H54 (cell line): ENCODE results near the gene MLIP.

Experiments
- DNase-seq: peaks from one replicate; pipeline ENCODE4 v3.0.0; 2011; ENCODE audit warnings: low spot score, mixed read lengths; ENCODE audit not compliant: insufficient read length
- FAIRE-seq: peaks from 3 replicates; lab custom pipeline; 2011; peaks lifted over from hg19 to GRCh38; lab: Jason Lieb, UNC
- POLR2A ChIP-seq: IDR thresholded peaks from 2 replicates; pipeline ENCODE4 v1.6.1; 2011; ENCODE audit warnings: low read depth, mild to moderate bottlenecking, low read length

MLIP gene

DNA sequence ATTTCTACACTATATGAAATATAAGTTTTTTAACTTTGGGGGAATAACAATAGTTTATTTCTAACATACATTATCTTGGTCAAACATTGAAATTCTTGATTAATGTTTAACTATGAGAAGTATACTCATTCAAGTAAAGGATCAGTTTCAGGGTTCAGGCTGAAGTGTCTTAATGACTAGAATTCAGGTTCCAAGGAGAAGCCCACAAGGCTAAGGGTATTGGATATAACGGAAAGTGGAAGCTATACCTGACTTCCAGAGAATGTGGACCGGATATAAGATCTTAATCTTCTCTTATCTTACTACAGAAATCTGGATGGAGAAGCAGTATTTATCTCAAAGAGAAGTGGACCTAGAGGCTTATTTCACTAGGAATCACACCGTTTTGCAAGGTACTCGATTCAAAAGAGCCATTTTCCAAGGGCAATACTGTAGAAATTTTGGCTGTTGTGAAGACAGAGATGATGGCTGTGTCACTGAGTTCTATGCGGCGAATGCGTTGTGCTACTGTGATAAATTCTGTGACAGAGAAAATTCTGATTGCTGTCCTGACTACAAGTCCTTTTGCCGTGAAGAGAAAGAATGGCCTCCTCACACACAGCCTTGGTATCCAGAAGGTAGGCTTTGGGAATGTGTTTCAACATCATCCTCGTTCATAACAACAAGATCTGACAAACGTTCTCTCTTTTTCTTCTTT is 197.2 kb downstream of the MLIP start, which contains the start of gene TINAG:
TINAG (plus strand) TSS at position 153 of the 697 bp plus-strand sequence; CDS start at position 263, 110 bp downstream.
- DNase-seq (no peak), FAIRE-seq (no peak)
- TF ChIP-seq POLR2A: no peak

DNA sequence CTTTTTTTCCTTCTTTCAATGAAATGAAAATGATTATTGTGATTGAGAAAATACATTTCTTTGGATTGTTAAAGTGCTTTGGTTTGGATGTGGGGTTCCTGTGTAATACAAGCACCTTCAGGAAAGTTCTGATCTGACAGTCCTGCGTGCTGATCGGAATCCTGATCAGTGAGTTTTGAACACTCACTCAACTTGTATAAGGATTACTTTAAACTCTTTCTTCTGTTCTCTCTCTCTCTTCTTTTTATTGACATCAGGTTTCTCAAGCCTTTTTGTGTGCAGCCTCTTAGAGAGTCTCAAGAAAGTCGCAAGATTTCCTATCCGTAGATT is 197.7 kb downstream of the MLIP start:
- FAIRE-seq (no peak), DNase-seq (no peak)
- TF ChIP-seq POLR2A: no peak

DNA sequence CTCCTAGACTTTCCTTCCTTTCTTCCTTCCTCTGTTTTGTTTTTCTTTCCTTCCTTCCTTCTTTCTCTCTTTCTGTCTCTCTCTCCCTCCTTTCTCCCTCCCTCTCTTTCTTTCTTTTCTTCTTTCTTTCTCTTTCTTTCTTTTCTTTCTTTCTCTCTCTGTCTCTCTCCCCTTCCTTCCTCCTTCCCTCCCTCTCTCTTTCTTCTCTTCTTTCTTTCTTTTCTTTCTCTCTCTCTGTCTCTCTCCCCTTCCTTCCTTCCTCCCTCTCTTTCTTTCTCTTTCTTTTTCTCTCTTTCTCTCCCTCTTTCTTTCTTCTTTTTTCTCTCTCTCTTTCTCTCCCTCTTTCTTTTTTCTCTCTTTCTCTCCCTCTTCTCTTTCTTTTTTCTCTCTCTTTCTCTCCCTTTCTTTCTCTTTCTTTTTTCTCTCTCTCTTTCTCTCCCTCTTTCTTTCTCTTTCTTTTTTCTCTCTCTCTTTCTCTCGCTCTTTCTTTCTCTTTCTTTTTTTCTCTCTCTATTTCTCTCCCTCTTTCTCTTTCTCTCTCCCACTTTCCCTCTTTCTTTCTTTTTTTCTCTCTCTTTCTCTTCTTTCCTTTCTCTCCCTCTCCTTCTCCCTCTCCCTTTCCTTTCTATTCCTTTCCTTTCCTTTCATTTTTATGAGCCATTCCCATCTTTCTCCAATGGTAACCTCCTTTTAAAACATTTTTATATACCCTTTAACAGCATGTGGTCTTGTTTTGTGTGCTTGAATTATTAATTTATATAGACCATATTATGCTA is 199.3 kb downstream of the MLIP start:
- TF ChIP-seq POLR2A: no peak
- FAIRE-seq: no peak
- no peak for DNase-seq

DNA sequence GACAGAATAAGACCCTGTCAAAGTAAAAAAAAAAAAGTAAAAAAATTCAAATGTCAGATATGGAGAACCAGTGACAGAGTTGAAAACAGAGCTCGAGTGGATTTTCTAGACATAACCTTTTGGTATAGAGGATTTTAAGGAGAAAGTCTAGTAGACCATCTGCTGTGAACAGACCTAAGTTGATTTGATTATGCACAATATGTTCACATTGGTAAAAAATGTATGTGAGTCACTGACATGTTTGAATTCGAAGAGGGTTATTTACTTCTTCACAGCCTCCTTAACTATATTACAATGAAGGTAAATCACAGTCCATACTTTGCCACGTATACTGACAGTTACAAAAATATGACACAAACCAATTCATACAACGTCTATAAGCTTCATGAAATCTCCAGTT is 204.4 kb downstream of the MLIP start:
- no peak for DNase-seq
- TF ChIP-seq POLR2A: no peak
- FAIRE-seq: no peak
